ENCODE results near the gene JCHAIN. TPM values are rescaled to one million over a fixed set of nuclear protein-coding genes. Genes with fewer than 3 reads are reported as not detected.

Gene JCHAIN
- total and polyA plus RNA-seq, 2 of the 13 experiments (the other 11 are each of a cell fraction or from before 2014, with no cell fraction given) = not detected

DNA sequence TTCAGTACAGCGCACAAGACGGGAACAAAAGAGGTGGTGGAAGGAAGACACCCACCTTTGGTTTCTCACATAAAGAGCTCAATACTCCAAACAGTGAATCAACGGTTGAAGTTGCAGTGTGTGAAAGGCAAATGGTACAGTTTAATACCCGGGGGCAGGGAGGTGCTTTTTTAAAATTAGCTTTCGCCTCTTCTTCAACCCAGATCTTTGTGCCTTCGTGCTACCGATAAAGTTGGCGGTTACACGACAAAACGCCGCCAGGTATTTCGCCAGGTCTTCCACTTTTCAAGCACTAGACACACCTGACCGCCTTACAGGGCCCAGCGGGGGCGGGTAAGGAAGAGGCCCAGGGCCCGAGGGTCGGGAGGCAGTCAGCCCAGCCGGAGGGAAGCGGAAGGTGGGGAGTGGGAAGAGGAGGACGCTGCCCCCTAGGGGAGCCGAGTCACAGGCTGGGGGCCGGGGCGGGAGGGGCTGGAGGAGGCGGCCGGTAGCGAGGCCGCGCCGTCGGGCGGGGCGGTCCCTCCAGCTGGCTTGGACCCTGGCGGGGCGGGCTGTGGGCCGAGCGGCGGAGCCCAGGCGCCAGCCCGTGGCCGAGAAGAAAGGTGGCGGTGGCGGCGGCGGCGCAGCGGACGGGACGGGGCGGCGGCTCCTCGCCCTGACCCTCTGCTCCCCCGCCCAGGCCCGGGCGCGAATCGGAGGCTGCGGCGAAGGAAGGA lies 38.1 kb upstream of the JCHAIN start (continued):
- TF ChIP-seq, protein P1, sequence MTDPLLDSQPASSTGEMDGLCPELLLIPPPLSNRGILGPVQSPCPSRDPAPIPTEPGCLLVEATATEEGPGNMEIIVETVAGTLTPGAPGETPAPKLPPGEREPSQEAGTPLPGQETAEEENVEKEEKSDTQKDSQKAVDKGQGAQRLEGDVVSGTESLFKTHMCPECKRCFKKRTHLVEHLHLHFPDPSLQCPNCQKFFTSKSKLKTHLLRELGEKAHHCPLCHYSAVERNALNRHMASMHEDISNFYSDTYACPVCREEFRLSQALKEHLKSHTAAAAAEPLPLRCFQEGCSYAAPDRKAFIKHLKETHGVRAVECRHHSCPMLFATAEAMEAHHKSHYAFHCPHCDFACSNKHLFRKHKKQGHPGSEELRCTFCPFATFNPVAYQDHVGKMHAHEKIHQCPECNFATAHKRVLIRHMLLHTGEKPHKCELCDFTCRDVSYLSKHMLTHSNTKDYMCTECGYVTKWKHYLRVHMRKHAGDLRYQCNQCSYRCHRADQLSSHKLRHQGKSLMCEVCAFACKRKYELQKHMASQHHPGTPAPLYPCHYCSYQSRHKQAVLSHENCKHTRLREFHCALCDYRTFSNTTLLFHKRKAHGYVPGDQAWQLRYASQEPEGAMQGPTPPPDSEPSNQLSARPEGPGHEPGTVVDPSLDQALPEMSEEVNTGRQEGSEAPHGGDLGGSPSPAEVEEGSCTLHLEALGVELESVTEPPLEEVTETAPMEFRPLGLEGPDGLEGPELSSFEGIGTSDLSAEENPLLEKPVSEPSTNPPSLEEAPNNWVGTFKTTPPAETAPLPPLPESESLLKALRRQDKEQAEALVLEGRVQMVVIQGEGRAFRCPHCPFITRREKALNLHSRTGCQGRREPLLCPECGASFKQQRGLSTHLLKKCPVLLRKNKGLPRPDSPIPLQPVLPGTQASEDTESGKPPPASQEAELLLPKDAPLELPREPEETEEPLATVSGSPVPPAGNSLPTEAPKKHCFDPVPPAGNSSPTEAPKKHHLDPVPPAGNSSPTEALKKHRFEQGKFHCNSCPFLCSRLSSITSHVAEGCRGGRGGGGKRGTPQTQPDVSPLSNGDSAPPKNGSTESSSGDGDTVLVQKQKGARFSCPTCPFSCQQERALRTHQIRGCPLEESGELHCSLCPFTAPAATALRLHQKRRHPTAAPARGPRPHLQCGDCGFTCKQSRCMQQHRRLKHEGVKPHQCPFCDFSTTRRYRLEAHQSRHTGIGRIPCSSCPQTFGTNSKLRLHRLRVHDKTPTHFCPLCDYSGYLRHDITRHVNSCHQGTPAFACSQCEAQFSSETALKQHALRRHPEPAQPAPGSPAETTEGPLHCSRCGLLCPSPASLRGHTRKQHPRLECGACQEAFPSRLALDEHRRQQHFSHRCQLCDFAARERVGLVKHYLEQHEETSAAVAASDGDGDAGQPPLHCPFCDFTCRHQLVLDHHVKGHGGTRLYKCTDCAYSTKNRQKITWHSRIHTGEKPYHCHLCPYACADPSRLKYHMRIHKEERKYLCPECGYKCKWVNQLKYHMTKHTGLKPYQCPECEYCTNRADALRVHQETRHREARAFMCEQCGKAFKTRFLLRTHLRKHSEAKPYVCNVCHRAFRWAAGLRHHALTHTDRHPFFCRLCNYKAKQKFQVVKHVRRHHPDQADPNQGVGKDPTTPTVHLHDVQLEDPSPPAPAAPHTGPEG (CRISPR knock-in tag; IDR thresholded peaks at IDR 0.05) = no peak
- TF ChIP-seq RBFOX2 (IDR thresholded peaks at IDR 0.05; ENCODE audit: low read depth, low read length) (peak; percentile 29), ZNF251 (CRISPR knock-in tag; IDR thresholded peaks at IDR 0.05) (no peak), ATAD3A (CRISPR knock-in tag; IDR thresholded peaks at IDR 0.05) (no peak), ZNF781 (CRISPR knock-in tag; IDR thresholded peaks at IDR 0.05; ENCODE audit: borderline replicate concordance, not compliant biosample characterization) (no peak), ZNF775 (CRISPR knock-in tag; IDR thresholded peaks at IDR 0.05; ENCODE audit: borderline replicate concordance) (no peak), SATB2 (CRISPR knock-in tag; IDR thresholded peaks at IDR 0.05) (no peak), MED13 (CRISPR knock-in tag; IDR thresholded peaks at IDR 0.05) (no peak), ZNF530 (CRISPR knock-in tag; IDR thresholded peaks at IDR 0.05; ENCODE audit: low read depth) (no peak), ZNF337 (CRISPR knock-in tag; IDR thresholded peaks at IDR 0.05; ENCODE audit: borderline replicate concordance, low read depth) (no peak), ZNF282 (IDR thresholded peaks at IDR 0.05; ENCODE audit: partially characterized antibody) (no peak), HES4 (CRISPR knock-in tag; IDR thresholded peaks at IDR 0.05; ENCODE audit: borderline replicate concordance) (peak; percentile 57; the same call in 1 of the 2 replicates)
- TF ChIP-seq, protein P2, sequence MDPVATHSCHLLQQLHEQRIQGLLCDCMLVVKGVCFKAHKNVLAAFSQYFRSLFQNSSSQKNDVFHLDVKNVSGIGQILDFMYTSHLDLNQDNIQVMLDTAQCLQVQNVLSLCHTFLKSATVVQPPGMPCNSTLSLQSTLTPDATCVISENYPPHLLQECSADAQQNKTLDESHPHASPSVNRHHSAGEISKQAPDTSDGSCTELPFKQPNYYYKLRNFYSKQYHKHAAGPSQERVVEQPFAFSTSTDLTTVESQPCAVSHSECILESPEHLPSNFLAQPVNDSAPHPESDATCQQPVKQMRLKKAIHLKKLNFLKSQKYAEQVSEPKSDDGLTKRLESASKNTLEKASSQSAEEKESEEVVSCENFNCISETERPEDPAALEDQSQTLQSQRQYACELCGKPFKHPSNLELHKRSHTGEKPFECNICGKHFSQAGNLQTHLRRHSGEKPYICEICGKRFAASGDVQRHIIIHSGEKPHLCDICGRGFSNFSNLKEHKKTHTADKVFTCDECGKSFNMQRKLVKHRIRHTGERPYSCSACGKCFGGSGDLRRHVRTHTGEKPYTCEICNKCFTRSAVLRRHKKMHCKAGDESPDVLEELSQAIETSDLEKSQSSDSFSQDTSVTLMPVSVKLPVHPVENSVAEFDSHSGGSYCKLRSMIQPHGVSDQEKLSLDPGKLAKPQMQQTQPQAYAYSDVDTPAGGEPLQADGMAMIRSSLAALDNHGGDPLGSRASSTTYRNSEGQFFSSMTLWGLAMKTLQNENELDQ (CRISPR knock-in tag; IDR thresholded peaks at IDR 0.05; ENCODE audit: borderline replicate concordance) = no peak
- TF ChIP-seq, protein P3, sequence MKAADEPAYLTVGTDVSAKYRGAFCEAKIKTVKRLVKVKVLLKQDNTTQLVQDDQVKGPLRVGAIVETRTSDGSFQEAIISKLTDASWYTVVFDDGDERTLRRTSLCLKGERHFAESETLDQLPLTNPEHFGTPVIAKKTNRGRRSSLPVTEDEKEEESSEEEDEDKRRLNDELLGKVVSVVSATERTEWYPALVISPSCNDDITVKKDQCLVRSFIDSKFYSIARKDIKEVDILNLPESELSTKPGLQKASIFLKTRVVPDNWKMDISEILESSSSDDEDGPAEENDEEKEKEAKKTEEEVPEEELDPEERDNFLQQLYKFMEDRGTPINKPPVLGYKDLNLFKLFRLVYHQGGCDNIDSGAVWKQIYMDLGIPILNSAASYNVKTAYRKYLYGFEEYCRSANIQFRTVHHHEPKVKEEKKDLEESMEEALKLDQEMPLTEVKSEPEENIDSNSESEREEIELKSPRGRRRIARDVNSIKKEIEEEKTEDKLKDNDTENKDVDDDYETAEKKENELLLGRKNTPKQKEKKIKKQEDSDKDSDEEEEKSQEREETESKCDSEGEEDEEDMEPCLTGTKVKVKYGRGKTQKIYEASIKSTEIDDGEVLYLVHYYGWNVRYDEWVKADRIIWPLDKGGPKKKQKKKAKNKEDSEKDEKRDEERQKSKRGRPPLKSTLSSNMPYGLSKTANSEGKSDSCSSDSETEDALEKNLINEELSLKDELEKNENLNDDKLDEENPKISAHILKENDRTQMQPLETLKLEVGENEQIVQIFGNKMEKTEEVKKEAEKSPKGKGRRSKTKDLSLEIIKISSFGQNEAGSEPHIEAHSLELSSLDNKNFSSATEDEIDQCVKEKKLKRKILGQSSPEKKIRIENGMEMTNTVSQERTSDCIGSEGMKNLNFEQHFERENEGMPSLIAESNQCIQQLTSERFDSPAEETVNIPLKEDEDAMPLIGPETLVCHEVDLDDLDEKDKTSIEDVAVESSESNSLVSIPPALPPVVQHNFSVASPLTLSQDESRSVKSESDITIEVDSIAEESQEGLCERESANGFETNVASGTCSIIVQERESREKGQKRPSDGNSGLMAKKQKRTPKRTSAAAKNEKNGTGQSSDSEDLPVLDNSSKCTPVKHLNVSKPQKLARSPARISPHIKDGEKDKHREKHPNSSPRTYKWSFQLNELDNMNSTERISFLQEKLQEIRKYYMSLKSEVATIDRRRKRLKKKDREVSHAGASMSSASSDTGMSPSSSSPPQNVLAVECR (CRISPR knock-in tag; IDR thresholded peaks at IDR 0.05; ENCODE audit: borderline replicate concordance) = peak; percentile 51; the same call in 1 of the 2 replicates
- TF ChIP-seq, protein P4, sequence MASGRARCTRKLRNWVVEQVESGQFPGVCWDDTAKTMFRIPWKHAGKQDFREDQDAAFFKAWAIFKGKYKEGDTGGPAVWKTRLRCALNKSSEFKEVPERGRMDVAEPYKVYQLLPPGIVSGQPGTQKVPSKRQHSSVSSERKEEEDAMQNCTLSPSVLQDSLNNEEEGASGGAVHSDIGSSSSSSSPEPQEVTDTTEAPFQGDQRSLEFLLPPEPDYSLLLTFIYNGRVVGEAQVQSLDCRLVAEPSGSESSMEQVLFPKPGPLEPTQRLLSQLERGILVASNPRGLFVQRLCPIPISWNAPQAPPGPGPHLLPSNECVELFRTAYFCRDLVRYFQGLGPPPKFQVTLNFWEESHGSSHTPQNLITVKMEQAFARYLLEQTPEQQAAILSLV (CRISPR knock-in tag; IDR thresholded peaks at IDR 0.05; ENCODE audit: borderline replicate concordance) = 0 out of 2 replicates have a peak, but pooled peaks have one; percentile 52
